GM19467 (cell line): ENCODE results near the gene SFRP4.
A peak's percentile ranks its signal among the peaks of the same experiment; 100 is the strongest.
"Not testable (repeated sequence)": the region's sequence is repeated elsewhere in the genome, so short reads cannot be mapped to it uniquely, and the experiment has no call there.

Experiments used
- ATAC-seq: cut with Tn5 transposase; IDR thresholded peaks from one replicate; pipeline ENCODE4 v1.9.1; 2021; ENCODE audit warnings: mild to moderate bottlenecking, moderate library complexity; ENCODE audit not compliant: unreplicated experiment

The SFRP4 gene

DNA sequence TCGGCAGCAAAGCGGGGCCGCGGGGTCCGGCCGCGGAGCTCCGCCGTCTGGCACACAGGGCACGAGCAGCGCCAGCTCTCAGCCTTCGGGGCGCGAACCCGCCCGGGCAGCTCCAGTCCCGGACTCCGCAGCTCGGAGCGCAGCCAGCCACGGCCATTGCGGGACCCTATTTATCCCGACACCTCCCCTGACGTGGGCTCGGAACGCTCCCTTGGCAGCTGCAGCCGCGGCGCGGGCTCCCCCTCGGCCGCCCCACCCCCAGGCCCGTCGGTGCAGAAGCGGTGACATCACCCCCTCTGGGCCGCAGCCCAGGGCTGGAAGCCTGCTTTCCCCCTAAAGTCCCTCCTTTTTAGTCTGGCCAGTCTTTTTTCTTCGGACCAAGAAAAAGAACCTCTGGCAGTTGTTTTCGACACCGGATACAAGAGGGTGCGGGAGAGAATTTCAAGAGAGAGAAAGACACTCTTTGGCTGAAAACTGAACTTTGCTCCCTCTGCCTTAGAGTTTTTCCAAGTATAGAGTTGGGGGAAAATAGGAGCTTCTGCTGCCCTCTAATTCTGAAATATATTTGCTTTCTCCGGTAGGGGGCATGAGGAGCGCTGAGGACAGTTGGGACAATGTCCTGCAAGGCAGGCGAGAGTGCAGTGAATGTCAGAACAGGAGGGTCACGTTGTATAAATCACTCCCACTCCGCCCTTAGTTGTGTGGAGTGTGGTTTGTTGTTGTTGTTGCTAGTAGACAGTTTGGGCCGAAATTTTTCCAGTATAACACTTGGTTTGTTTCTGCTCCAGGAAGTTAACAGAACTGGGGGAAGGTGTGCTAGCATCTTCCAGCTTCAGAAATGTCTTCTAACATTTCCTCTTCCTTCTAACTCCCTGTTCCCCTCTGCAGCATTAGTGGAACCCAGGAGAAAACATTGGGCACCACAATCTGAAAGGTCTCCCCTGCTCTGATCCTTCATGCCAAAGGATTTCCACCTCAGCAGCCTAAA is at the start of gene SFRP4:
TSS of gene SFRP4 (minus strand) at position 145 of the 988 bp plus-strand sequence. CDS start 280 bp downstream, outside the sequence.
- ATAC-seq, result peak; percentile 37

GRCh38 chr7:37964196-37964595 is 47.6 kb upstream of the SFRP4 start:
- ATAC-seq, result no peak

- ATAC-seq, result no peak
Observed at GRCh38 chr7:37961251-37961650, 44.6 kb upstream of the SFRP4 start.

GRCh38 chr7:37960483-37960882 is 43.9 kb upstream of the SFRP4 start:
- ATAC-seq, result no peak

- no peak for ATAC-seq
Observed at GRCh38 chr7:37957221-37957970, 40.8 kb upstream of the SFRP4 start.

DNA sequence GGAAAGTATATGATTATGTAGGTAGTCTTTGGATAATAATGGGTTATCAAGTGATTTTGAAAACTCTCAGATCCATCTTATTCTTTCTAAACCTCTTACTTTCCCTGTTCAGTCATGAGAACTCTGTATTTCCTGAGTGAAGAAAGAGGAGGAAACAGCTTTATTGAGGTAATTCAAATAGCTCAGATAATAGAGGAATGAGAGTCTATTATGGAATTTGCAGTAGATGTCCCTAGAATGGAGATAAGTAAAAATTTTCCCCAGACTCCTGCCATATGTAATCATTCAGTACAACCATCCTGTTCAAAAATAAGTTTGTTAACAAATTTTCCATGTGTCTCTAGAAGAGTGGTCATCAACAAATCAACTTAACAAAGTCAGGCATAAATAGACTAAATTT is 40.2 kb upstream of the SFRP4 start:
- ATAC-seq, result no peak

- ATAC-seq, result not testable (repeated sequence)
Observed at GRCh38 chr7:37954217-37954616, 37.6 kb upstream of the SFRP4 start.

DNA sequence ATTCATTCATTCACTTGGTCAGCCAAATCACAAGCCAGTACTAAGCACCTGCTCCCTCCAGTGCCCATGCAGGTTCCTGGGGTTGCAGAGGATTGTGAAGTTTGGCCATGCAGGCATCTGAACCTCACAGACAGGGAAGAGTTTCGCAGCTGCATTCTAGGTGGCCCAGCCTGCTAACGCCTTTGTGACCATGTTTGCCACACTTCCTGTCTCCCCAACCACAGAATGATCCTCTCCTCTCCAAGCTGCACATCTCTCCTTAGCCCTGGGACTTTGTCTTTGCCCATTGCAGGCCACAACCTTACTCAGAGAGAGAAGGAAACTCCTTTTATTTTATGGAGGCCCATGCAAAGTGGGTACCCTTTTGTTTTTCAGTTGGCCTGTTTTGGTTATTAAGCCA is 35.6 kb upstream of the SFRP4 start:
- no peak for ATAC-seq

GRCh38 chr7:37947941-37948210 is 31.3 kb upstream of the SFRP4 start:
- ATAC-seq, result no peak

GRCh38 chr7:37947138-37947940 is 30.7 kb upstream of the SFRP4 start:
- ATAC-seq, result no peak

DNA sequence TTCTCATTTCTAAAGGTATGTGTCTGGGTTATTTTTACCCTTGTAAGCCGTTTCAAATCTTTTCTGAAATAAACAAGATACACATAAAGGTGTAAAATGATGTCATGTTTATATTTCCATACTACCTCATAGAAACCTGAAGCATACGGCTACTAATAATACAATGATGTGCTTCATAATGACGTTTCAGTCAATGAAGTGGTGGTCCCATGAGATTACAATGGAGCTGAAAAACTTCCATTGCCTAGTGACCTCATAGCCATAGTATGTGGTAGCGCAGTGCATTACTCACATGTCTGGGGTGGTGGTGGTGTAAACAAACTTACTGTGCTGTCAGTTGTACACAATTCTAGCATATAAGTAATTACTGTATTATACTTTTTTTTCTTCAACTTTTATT is 28.7 kb upstream of the SFRP4 start:
- ATAC-seq, result no peak

GRCh38 chr7:37944737-37945054 is 28.1 kb upstream of the SFRP4 start:
- ATAC-seq, result no peak

DNA sequence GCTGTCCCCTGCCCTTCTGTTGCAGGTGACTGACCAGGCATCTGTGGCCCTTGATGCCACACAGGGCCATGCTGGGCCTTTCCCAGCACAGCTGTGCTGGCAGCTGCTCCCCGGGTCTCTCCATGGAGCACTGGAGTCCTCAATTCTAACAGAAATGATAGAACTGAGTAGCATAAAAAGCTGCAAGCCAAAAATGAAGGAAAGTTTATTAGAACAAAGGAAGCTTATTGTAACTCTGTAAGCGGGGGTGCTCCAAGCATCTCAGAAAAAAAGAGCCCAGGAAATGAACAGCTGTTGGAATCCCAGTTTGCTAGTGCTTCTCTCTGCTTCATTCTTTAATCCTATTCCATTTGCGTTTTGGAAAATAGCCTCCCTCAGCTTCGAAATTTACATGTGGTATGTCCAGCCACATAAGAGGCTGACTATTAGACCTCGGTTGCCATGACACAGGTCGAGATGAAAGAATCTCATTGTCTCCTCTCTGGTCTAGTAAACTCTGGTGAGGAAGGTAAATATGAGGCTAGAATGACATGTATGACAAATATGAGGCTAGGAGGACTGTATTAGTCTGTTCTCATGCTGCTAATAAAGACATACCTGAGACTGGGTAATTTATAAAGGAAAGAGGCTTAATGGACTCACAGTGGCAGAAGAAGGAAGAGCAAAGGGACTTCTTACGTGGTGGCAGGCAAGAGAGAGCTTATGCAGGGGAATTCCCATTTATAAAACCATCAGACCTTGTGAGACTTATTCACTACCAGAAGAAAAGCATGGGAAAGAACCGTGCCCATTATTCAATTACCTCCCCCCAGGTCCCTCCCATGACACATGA is 27.5 kb upstream of the SFRP4 start:
- no peak for ATAC-seq

DNA sequence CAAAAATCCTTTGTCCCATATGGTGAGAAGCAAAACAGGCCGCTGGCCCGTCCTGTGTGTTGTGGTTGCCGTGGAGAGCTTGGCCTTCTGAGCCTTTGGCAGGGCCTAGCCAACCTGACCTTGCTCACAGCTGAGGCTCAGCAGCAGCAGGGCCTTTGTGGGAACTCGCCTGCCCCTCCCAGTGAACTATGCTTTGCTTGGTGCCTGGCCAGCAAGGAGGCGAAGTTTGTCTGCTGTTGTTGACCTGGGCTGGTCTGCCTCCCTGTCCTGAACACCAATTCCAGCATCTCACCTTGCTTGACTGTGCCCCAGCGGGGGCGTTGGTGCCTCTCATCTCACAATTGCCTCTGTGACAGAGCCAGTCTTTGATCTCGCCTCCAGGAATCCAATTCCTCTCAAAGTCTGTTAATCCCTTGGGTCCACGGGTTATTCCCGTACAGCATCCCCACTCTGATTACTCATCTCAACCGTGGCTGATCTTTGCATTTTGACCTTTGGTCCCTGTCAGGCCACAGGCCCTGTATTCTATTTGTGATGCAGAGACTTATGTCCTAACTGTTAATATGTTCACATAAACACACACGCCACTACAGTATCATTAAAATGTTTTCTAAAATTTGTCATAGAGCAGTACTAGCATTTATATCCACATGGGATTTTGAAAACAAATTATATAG is 26.5 kb upstream of the SFRP4 start:
- no peak for ATAC-seq

- no peak for ATAC-seq
Observed at GRCh38 chr7:37933018-37933566, 16.5 kb upstream of the SFRP4 start.

- ATAC-seq, result no peak
Observed at GRCh38 chr7:37932543-37932942, 15.9 kb upstream of the SFRP4 start.

DNA sequence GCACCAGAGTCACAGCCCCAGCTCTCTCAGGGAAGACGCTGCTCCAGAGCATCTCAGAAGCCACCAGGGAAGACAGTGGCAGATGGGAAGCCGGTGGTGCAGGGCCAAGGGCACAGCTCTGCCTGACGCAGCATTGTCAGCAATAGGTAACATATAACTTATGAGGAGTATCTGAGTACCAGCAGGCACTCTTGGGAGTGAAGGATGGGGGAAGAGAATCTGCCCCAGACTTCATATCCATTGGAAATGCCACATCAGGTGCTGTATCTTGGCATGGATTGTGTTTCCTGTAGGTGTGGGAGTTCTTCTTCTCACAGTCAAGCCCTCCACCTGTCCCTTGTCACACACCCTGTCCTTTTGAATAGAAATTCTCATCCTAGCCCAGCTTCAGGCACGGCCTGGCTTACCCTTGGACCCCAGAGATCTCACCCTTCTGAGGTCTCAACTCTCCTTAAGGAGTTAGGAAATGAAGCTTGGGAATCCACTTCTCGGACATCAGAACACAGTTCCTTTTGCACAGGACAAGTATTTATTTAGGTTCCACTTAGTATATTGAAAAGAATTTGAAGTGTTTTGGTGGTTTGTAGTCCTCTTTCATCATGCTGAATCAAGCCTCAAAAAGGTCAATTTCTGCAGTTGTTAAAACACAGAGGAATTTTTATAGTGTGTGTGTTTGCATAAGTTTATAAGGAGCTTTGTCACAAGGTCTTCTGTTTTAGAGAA is 13.8 kb upstream of the SFRP4 start:
- no peak for ATAC-seq

DNA sequence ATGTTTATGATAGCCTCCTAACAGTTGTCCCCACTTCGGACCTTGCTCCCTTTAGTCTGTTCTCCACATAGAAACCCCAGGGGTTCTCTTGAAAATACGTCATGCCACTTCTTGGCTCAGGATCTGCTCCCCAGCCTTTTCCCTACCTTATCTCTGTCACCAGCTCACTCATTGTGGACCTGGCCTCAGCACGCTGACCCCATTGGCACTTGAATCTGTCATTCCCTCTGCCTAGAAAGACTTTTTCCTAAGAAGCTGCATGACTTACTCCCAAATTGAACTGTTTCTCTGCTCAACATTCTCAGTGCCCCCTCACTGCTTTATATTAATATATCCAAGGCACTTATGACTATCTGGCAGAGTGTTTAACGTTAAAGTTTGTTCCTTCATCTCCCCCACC is 12.3 kb upstream of the SFRP4 start:
- no peak for ATAC-seq

- no peak for ATAC-seq
Observed at GRCh38 chr7:37927773-37928444, 11.3 kb upstream of the SFRP4 start.
